HG03097 (cell line): ENCODE measurements around the gene THSD4.

Experiments
- ATAC-seq: cut with Tn5 transposase; IDR thresholded peaks from one replicate; pipeline ENCODE4 v1.9.1; 2021; ENCODE audit not compliant: unreplicated experiment, low FRiP score

THSD4 gene

DNA sequence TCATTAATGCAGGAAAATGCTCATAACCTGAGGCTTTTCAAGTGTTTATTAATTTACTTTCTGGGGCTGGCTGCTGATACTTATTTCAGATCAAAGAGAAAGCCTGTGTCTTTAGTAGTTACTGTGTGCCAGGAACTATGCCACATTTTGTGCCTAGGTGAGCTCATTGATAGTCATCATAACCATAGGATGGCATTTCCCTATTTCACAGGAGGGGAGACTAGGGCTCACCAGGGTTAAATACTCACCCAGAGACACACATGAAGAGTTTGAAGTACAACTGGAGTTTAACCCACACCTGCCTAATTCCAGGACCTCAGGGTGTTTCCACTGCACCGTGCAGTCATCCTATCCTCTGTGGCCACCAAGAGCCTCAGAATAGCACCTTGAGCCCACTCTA lies 430.7 kb downstream of the THSD4 start:
- ATAC-seq, result no peak

- no peak for ATAC-seq
Measured at GRCh38 chr15:71547011-71547410, 431.7 kb downstream of the THSD4 start.

GRCh38 chr15:71548401-71548807 lies 433.1 kb downstream of the THSD4 start:
- no peak for ATAC-seq

- ATAC-seq, result no peak
Measured at GRCh38 chr15:71549091-71549490, 433.8 kb downstream of the THSD4 start.

DNA sequence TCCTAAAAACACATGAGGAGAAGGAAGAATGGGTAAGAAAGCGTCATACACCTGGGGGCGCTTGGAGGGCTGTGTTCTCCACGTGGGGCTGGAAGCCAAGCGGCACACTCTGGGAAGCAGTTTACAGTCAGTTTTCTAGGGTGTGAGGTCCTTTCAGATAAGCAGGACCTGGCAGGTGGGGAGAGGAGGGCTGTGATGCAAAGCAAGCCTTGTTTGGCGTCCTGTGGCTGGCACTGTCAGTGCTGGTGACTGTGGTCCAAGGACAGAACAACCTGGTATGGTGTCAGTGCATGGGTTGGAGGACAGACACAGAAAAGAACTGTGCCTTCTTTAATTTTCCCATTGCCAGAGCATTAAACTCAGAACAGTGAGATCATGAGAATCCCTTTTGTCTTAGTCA lies 434.4 kb downstream of the THSD4 start:
- no peak for ATAC-seq

- ATAC-seq, result no peak
Measured at GRCh38 chr15:71551566-71551965, 436.3 kb downstream of the THSD4 start.

DNA sequence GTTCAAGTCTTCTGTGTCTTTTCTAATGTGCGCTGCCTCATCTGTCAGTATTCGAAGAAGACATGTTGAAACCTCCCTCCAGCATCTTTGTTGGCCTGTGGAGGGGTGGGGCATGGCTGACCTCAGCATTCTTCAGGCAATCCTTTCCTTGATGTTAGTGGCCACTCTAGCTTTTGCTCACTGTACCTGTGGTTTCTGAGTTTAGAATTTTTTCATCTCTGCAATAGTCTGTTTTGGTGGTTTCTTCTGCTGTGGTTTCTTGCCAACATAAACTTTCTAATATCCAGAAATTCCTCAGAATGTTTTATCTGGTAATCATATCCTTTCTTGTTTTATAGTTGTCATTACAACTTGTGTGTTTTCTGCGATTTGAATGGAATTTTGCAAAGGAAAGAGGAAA lies 443.8 kb downstream of the THSD4 start:
- no peak for ATAC-seq

- no peak for ATAC-seq
Measured at GRCh38 chr15:71559616-71560015, 444.3 kb downstream of the THSD4 start.

GRCh38 chr15:71562251-71562650 lies 447.0 kb downstream of the THSD4 start:
- no peak for ATAC-seq

GRCh38 chr15:71564217-71564616 lies 448.9 kb downstream of the THSD4 start:
- no peak for ATAC-seq

GRCh38 chr15:71565006-71565405 lies 449.7 kb downstream of the THSD4 start:
- no peak for ATAC-seq

GRCh38 chr15:71565631-71566160 lies 450.4 kb downstream of the THSD4 start:
- no peak for ATAC-seq

DNA sequence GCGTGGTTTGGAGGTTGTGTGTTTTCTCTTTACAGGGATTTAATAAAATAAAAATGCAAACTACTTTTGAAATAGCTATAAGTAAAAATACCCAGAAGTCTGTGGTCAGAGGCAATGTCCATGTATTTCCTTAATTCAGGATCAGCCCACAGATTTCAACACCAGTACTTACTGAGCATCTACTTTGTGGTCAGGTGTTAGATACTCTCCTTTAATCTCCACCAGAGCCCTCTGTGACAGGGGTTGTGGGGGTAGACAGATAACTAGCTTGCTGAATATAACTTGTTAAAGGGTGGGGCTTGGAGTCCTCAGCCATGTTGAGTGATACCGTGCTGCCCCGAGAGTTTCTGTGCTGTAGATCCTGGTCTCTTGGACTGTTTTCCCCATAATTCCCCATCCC lies 451.0 kb downstream of the THSD4 start:
- ATAC-seq, result no peak

- ATAC-seq, result no peak
Measured at GRCh38 chr15:71567173-71567572, 451.9 kb downstream of the THSD4 start.

- no peak for ATAC-seq
Measured at GRCh38 chr15:71568227-71568626, 453.0 kb downstream of the THSD4 start.

GRCh38 chr15:71570736-71571135 lies 455.5 kb downstream of the THSD4 start:
- ATAC-seq, result no peak

DNA sequence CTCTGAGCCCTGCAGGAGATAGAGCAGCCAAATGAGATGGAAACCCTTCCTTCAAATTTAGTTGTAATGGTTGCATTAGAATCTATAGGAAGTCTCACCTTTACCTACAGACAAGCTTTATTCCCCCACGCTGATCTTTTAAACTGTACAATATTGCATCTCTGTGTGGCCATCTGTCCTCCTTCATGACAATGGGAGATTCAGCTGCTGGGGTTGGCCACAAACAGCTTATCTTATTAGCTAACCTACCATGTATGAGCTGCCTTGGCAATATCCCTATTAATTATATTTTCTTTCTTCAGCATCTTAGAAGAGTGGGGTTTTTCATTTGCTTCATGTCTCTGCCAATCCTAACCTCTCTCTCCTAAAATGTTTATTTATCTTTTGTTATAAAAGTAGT lies 456.4 kb downstream of the THSD4 start:
- ATAC-seq, result no peak

DNA sequence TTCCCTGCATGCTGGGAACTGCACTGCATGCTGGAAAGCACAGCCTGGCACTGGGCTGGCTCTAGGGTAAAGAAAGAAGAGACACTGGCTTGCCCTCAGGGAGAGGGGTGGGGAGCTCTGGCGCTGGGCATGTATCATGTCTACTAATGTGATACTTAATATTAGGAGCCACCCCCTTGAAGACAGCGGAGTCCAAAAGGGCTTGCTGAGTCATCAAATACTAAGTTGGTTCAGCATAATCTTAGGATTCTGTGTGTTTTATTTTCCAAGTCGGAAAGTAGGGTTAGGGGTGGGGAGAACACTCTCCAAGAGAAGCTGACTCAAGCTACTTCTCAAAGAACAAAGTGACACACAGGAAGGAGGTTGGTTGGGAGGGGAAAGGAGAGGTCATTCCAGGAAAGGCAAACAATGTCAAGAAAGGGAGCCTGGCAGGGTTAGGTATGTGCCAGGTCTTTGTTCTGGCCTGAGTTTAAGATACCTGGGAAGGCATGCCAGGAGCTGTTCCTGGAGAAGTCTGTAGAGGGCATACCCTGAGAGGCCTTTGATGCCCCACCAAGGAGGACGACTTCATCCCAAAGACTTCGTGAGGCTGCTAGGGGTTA lies 457.3 kb downstream of the THSD4 start:
- no peak for ATAC-seq

GRCh38 chr15:71573599-71573998 lies 458.3 kb downstream of the THSD4 start:
- ATAC-seq, result no peak

- ATAC-seq, result no peak
Measured at GRCh38 chr15:71575474-71576045, 460.3 kb downstream of the THSD4 start.

DNA sequence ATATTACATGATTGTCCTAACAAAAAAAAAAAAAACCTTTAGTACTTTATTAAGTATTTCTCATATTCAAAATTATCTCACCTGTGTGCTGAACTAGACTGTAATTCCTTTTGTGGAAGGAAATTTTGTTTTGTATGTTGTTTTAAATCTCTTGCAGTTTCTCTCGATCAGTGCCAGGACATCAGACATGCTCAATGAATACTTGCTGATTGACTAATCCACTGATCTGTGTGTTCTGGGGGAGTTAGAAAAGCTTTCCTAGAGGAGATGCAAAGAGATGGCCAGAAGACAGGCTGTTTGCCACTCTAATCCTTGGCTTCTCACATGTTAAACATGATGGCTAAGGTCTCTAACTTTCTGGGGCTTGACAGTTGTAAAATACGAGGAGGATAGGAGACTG lies 461.8 kb downstream of the THSD4 start:
- ATAC-seq, result no peak

DNA sequence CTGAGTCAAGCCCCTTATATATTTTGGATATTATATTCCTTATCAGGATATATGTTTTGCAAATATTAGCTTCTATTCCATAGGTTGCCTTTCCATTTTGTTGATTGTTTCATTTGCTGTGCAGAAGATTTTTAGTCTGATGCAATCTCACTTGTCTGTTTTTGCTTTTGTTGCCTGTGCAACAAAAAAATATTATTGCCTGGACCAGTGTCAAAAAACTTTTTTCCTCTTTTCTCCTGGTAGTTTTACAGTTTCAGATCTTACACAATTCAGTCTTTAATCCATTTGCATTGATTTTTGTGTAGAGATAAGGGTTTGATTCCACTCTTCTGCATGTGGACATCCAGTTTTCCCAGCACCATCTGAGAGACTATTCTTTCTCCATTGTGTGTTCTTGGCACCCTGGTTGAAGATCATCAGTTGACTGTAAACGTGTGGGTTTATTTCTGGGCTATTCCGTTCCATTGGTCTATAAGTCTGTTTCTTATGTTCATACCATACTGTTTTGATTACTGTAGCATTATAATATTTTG lies 466.2 kb downstream of the THSD4 start:
- no peak for ATAC-seq
